ENCODE data around the gene AHSA1.

DNA sequence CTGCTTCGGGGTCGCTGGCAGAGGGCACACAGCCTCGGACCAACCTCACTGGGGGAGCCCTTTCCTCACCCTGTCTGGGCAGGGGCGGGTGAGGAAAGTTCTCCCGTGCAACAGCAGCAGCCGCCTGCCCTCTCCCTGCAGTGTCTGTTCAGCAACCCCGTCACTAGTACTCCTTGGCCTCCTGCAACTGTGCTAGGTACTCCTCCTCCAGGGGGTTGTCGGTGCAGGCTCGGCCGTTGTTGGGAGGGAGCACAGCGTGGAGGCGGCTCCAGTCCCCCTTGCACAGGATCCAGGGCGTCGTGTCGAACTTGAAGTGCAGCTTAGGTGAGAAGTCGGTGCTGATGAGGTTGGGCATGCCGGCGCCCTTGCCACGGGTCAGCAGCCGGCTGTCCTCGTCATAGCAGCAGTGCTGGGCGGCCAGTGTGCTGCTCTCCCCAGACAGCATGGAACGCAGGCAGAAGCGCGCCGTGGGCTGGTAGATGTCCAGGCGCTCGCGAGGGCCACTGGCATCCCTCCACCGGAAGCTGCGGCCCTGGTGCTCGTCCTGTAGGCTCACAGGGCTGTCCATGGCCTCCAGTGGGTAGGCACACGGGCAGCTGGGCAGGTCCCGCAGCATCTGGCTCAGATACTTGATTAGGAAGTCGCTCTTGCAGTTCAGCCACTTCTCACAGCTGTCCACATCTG, 17.7 kb downstream of the AHSA1 start:
- TF ChIP-seq, protein P1, sequence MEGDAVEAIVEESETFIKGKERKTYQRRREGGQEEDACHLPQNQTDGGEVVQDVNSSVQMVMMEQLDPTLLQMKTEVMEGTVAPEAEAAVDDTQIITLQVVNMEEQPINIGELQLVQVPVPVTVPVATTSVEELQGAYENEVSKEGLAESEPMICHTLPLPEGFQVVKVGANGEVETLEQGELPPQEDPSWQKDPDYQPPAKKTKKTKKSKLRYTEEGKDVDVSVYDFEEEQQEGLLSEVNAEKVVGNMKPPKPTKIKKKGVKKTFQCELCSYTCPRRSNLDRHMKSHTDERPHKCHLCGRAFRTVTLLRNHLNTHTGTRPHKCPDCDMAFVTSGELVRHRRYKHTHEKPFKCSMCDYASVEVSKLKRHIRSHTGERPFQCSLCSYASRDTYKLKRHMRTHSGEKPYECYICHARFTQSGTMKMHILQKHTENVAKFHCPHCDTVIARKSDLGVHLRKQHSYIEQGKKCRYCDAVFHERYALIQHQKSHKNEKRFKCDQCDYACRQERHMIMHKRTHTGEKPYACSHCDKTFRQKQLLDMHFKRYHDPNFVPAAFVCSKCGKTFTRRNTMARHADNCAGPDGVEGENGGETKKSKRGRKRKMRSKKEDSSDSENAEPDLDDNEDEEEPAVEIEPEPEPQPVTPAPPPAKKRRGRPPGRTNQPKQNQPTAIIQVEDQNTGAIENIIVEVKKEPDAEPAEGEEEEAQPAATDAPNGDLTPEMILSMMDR (IDR thresholded peaks at IDR 0.05) = no peak
- TF ChIP-seq POLR2A (IDR thresholded peaks at IDR 0.05) = no peak
